Adipocyte (in vitro differentiated cells): ENCODE data around the gene PAPOLG.
"Not testable (repeated sequence)": the region's sequence is repeated elsewhere in the genome, so short reads cannot be mapped to it uniquely, and the experiment has no call there.

ENCODE experiments used
- DNase-seq: peaks from one replicate; pipeline ENCODE4 v3.0.0-alpha.2; 2015; ENCODE audit warnings: low read depth
- H3K27me3 ChIP-seq: replicated peaks from 2 replicates; pipeline ENCODE4 v1.7.0; 2013; ENCODE audit warnings: mild to moderate bottlenecking, low read length, moderate library complexity; ENCODE audit not compliant: control insufficient read depth, insufficient read depth
- H3K36me3 ChIP-seq: 2 replicates; pipeline ENCODE4 v1.7.0; 2013; ENCODE audit warnings: low read length, mild to moderate bottlenecking, moderate library complexity; ENCODE audit not compliant: control insufficient read depth, insufficient read depth, severe bottlenecking
- H3K4me1 ChIP-seq: 2 replicates; pipeline ENCODE4 v1.7.0; 2013; ENCODE audit warnings: mild to moderate bottlenecking, low read length, moderate library complexity; ENCODE audit not compliant: control insufficient read depth, insufficient read depth
- H3K4me3 ChIP-seq: 2 replicates; pipeline ENCODE4 v1.7.0; 2013; ENCODE audit warnings: mild to moderate bottlenecking, low read length, moderate library complexity
- H3K9ac ChIP-seq: 2 replicates; pipeline ENCODE4 v1.7.0; 2013; ENCODE audit warnings: mild to moderate bottlenecking, low read length, moderate library complexity
- H3K9me3 ChIP-seq: 2 replicates; pipeline ENCODE4 v1.7.0; 2013; ENCODE audit warnings: mild to moderate bottlenecking, low read length, moderate library complexity; ENCODE audit not compliant: control insufficient read depth

Gene PAPOLG

DNA sequence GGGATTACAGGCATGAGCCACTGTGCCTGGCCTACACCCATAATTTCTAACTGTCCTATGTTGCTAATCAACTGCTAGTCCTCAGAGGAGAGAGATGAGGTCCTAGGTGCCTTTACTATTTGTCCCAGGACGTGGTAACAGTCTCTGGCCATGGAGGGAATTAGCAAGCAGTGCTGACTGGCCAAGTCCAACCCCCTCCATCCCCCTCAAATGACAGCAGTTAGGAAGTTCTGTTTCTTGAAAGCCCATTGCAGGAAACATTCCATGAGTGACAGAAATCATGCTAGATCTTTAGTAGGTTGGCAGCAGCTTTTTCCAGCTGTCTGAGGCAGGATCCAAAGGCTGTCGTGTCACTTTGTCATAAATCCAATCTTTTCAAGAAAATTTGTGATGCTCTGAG, 69.6 kb downstream of the PAPOLG start:
- Histone ChIP-seq H3K27me3 (peaks cover 10% of the 10 kb centered on the region), H3K9ac (no peak overlapping the region), H3K4me3 (no peak overlapping the region), H3K36me3 (no peaks in the 10 kb centered on the region), H3K9me3 (no peaks in the 10 kb centered on the region), H3K4me1 (no peaks in the 10 kb centered on the region)
- DNase-seq: no peak

DNA sequence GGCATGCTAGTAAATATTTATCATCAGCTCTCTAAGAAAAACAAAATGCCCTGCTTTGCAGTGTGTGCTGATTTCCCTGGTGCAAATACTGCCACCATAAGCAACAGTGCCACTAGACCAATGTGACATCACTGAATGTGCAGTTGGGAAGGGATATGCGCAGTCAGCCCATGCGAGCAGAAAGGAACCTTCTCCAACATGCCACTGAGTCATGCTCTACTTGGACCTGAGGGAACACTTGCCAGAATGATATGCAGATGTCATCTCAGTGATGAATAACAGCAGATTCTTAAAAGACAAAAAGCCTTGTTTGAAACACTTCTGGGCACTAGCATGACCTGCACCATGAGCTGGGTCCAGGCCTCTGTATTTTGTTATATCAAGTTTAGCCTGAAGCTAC, 70.0 kb downstream of the PAPOLG start:
- Histone ChIP-seq H3K36me3 (no peaks in the 10 kb centered on the region), H3K9ac (no peak overlapping the region), H3K4me3 (no peak overlapping the region), H3K27me3 (peaks cover 13% of the 10 kb centered on the region), H3K9me3 (no peaks in the 10 kb centered on the region), H3K4me1 (no peaks in the 10 kb centered on the region)
- DNase-seq: peak; percentile 28

DNA sequence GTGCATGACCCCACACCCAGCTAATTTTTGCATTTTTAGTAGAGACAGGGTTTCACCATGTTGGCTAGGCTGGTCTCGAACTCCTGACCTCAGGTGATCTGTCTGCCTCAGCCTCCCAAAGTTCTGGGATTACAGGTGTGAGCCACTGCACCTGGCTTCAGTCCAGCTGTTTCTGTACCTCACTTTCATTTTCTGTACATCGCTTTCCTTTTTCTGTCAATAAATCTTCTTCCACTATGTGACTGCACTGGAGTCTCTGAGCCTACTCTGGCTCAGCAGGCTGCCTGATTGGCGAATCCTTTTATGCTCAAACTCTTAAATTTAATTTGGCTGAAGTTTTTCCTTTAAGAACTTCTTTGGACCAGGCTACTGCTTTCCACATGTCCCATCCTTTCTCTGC, 70.8 kb downstream of the PAPOLG start:
- DNase-seq, H3K4me3 ChIP-seq, H3K9me3 ChIP-seq, H3K4me1 ChIP-seq, H3K9ac ChIP-seq, H3K36me3 ChIP-seq: not testable (repeated sequence)
- peaks cover 21% of the 10 kb centered on the region for H3K27me3 ChIP-seq

DNA sequence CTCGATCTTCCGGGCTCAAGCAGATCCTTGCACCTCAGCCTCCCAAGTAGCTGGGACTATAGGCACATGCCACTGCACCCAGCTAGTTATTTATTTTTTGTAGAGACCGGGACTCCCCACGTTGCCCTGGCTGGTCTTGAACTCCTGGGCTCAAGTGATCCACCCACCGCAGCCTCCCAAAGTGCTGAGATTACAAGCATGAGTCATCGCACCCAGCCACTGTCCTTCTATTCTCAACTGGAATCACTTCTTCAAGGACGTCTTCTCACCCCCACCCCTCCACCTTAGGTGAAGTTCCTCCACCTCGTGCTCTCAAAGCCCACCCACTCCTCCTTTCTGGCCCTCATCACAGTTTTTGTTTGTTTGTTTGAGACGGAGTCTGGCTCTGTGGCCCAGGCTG, 71.3 kb downstream of the PAPOLG start:
- Histone ChIP-seq H3K4me3 (no peak overlapping the region), H3K9ac (no peak overlapping the region), H3K27me3 (peaks cover 22% of the 10 kb centered on the region), H3K4me1 (no peaks in the 10 kb centered on the region), H3K36me3 (no peaks in the 10 kb centered on the region), H3K9me3 (no peaks in the 10 kb centered on the region)
- DNase-seq: no peak

DNA sequence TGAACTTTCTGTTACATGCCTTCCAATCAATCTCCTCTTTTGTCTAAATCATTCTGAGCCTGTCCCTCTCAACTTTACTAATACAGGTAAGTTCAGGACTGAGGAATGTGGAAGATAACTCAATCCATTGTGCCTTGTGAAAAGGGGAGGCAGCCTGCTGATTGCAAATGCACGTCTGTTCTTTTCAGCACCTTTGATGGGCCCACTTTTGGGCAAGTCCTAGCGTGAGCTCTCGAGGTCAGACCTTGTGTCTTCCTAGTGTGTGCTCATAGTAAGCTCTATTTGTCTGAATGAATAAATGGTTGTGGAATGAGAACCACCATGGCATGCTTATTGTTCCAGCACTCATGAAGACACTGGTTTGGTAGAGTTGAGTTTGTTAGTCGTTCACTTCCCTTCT, 74.9 kb downstream of the PAPOLG start:
- no peak for DNase-seq
- Histone ChIP-seq H3K27me3 (peaks cover 47% of the 10 kb centered on the region), H3K9me3 (no peaks in the 10 kb centered on the region), H3K36me3 (no peaks in the 10 kb centered on the region), H3K4me3 (no peak overlapping the region), H3K9ac (no peak overlapping the region), H3K4me1 (no peaks in the 10 kb centered on the region)

DNA sequence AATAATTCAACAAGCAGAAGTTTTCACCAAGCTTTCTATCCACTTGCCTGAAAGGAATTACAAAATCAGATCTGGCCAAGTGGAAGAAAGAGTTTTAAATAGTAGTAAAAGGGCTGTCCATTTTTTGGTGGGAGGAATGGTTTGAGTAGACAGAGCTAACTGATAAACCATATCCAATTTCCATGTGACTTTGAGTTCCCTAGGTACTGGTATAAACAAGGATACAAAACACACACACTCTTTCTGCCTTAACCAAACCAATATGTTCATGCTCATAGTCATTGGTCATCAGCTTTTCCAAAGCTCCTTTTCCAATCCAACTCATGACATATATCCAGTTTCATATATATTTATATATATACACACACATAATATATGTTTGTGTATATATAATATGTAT, 75.9 kb downstream of the PAPOLG start:
- peaks cover 52% of the 10 kb centered on the region for H3K27me3 ChIP-seq
- DNase-seq: no peak
- H3K4me1 ChIP-seq: no peaks in the 10 kb centered on the region
- H3K9ac ChIP-seq: no peak overlapping the region
- no peaks in the 10 kb centered on the region for H3K36me3 ChIP-seq
- H3K4me3 ChIP-seq: no peak overlapping the region
- H3K9me3 ChIP-seq: no peaks in the 10 kb centered on the region

DNA sequence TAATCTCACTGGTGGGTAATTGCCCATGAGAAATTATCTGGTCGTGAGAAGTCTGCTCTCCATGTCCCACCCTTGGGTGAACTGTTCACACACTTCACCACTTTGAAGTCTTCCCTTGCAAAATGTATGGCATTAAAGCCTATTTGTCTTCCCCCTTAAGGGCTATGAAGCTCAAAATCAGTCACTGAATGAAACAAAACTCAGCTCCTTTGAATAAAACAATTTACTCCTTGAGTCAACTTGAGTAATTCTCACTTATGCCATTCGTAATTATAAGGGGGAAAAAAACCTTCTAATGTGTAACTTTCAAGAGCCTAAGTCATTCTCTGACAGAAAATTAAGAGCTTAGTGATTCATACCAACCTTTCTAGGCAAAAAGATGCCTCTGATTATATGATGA, 76.6 kb downstream of the PAPOLG start:
- no peaks in the 10 kb centered on the region for H3K4me1 ChIP-seq
- no peak overlapping the region for H3K9ac ChIP-seq
- no peaks in the 10 kb centered on the region for H3K36me3 ChIP-seq
- DNase-seq: no peak
- H3K9me3 ChIP-seq: no peaks in the 10 kb centered on the region
- H3K4me3 ChIP-seq: no peak overlapping the region
- H3K27me3 ChIP-seq: peaks cover 58% of the 10 kb centered on the region

DNA sequence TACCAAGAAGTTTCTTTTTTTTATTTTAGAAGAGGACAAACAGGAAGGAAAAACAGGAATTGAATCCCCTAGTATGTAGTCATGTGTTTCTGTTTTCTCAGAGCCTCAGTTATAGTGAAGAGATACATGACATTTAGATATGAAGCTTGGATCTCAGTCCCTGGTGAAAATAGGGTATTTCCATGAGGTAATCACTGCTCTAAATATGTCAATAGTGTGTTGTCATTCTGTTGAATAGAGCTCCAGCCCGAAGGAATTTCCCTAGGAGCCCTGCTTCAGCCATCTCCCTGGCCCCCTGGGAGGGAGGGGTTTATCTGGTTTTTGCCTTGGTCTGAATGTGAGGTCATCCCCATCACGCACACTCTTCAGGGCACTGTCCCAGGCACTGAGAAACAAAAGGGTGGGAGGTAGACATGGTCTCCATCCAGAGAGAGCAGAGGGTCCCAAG, 78.2 kb downstream of the PAPOLG start:
- H3K36me3 ChIP-seq: no peaks in the 10 kb centered on the region
- peaks cover 62% of the 10 kb centered on the region for H3K27me3 ChIP-seq
- H3K9ac ChIP-seq: no peak overlapping the region
- DNase-seq: no peak
- H3K4me1 ChIP-seq: no peaks in the 10 kb centered on the region
- H3K9me3 ChIP-seq: no peaks in the 10 kb centered on the region
- no peak overlapping the region for H3K4me3 ChIP-seq

DNA sequence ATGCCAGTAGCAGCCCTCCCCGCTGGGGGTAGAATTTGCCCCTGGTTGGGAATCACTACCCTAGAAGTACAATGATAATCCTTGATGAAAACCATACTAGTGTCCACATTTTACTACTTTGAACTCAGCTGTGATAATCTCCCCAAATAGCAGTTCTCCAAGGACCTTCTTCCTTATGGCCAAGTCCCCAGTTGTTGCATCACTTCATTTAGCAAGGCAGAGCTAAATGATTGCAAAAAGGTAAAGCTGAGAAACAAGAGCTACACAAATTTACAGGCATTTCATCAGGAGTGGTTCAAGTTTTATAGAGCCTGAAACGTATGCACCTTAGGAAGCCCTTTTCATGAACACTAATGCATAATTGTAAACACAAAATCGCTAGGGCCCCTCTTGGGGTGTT, 80.4 kb downstream of the PAPOLG start:
- Histone ChIP-seq H3K27me3 (peaks cover 45% of the 10 kb centered on the region), H3K9ac (no peak overlapping the region), H3K4me1 (no peaks in the 10 kb centered on the region), H3K4me3 (no peak overlapping the region), H3K9me3 (no peaks in the 10 kb centered on the region), H3K36me3 (no peaks in the 10 kb centered on the region)
- DNase-seq: no peak

DNA sequence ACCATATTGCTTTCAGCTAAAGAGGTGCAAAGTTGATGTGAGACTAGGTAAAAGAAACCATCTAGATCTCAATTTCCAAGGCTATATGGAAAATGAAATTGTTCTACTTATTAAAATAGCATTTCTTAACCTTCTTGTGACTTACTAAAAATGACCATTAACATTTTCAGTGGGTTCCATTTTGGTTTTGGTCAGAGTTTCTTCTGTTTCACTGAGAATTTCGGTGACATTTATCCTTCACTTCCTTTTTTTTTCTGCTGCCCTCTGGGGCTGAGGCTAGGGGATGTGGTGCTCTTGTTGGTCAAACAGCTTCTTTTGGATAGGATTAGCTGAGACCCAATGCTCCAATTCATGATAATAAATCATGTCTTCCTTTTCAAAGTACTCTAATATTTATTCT, 81.1 kb downstream of the PAPOLG start:
- no peak for DNase-seq
- Histone ChIP-seq H3K9me3 (no peaks in the 10 kb centered on the region), H3K4me3 (no peak overlapping the region), H3K27me3 (peaks cover 40% of the 10 kb centered on the region), H3K4me1 (no peaks in the 10 kb centered on the region), H3K9ac (no peak overlapping the region), H3K36me3 (no peaks in the 10 kb centered on the region)

DNA sequence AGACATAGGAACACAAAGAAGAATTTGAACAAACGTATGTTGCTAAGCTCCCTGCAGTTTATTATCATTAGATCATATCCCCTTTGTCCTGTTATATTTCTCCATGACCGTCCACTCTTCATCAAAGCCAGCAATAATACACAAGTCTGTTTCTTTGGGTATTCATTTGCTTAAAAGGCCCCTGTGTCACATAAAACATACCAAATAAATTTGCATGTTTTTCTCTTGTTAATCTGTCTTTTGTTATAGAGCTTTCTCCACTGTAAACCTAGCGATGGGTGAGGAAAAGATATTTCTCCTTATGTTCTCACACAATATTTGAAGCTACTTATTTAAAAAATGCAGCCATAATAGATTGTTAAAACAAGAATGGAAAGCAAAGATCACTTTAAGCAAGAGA, 82.4 kb downstream of the PAPOLG start:
- H3K4me1 ChIP-seq: no peaks in the 10 kb centered on the region
- DNase-seq: no peak

DNA sequence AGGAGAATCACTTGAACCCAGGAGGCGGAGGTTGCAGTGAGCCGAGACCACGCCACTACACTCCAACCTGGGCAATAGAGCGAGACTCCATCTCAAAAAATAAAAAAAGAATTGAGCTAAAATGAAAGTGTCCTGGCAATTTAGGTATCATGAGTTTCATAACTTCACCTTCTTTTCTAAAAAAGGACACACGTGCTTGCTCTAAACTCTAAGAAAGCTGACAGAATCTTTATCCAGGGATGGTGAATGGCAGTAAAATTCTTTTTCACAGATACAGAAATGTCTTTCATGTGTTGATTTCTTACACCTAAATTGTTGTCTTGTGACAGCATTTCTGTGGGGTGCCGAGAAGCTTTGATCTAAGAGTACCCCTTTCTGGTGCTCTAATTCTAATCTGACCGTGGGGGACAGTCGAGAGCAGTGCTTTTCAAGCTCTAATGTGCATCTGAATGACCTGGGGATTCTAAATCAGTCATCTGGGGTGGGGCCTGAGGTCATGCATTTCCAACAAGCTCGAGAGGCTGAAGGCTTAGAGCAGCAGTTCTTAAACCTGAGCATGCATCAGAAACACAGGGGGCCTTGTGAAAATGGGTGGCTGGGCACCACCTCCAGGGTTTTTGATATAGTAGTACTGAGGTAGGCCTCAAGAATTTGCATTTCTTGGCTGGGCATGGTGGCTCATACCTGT, 83.2 kb downstream of the PAPOLG start:
- Histone ChIP-seq H3K27me3 (peaks cover 24% of the 10 kb centered on the region), H3K9me3 (peaks cover 4% of the 10 kb centered on the region), H3K4me3 (no peak overlapping the region), H3K36me3 (no peaks in the 10 kb centered on the region), H3K9ac (no peak overlapping the region), H3K4me1 (no peaks in the 10 kb centered on the region)
- no peak for DNase-seq

More for the DNA sequence above, 82.4 kb downstream of the PAPOLG start:
- no peak overlapping the region for H3K4me3 ChIP-seq
- H3K36me3 ChIP-seq: no peaks in the 10 kb centered on the region
- no peak overlapping the region for H3K9ac ChIP-seq
- H3K9me3 ChIP-seq: peaks cover 2% of the 10 kb centered on the region
- H3K27me3 ChIP-seq: peaks cover 32% of the 10 kb centered on the region
